Glutamatergic neuron (in vitro differentiated cells): ENCODE measurements around the gene ITPA. TPM values are rescaled to one million over a fixed set of nuclear protein-coding genes. Genes with fewer than 3 reads are reported as not detected.

Source experiments
- DNase-seq: peaks from one replicate; pipeline ENCODE4 v3.0.0; 2022
- H3K27ac Mint-ChIP-seq: one replicate; pipeline ENCODE4 v1.8.0; 2020; ENCODE audit warnings: mild to moderate bottlenecking, mixed read lengths, inconsistent platforms; ENCODE audit not compliant: unreplicated experiment
- H3K27me3 Mint-ChIP-seq: one replicate; pipeline ENCODE4 v1.8.0; 2020; ENCODE audit warnings: mild to moderate bottlenecking, moderate library complexity, mixed read lengths, inconsistent platforms; ENCODE audit not compliant: unreplicated experiment
- H3K36me3 Mint-ChIP-seq: one replicate; pipeline ENCODE4 v1.8.0; 2020; ENCODE audit warnings: mild to moderate bottlenecking, mixed read lengths, inconsistent platforms; ENCODE audit not compliant: unreplicated experiment
- H3K4me1 Mint-ChIP-seq: one replicate; pipeline ENCODE4 v1.8.0; 2020; ENCODE audit warnings: mild to moderate bottlenecking, low read depth, mixed read lengths, inconsistent platforms; ENCODE audit not compliant: unreplicated experiment
- H3K4me3 Mint-ChIP-seq: one replicate; pipeline ENCODE4 v1.8.0; 2020; ENCODE audit warnings: mild to moderate bottlenecking, mixed read lengths, inconsistent platforms; ENCODE audit not compliant: unreplicated experiment
- H3K9me3 Mint-ChIP-seq: one replicate; pipeline ENCODE4 v1.8.0; 2020; ENCODE audit warnings: mild to moderate bottlenecking, moderate library complexity, mixed read lengths, inconsistent platforms; ENCODE audit not compliant: unreplicated experiment
- CTCF ChIP-seq: fragments of 200-600 bp; sonication (generic); IDR thresholded peaks from one replicate; pipeline ENCODE4 v1.5.0; 2021; ENCODE audit not compliant: partially characterized antibody, unreplicated experiment
- total RNA-seq: library from RNA; stranded (reverse); fragmentation: NEBNext Ultra II Directional; extraction: Animal tissue kit (Norgen Biotek cat#: 25700); gene quantifications from one replicate; pipeline ENCODE4 v1.2.1, GENCODE V29; 2021; ENCODE audit not compliant: unreplicated experiment

Gene ITPA
- total RNA-seq, 1 donor from 2014 or later, result 72.1 TPM

GRCh38 chr20:3229158-3229557 is 19.9 kb downstream of the ITPA start:
- DNase-seq, result no peak
- TF ChIP-seq CTCF, result no peak
- Mint-ChIP-seq H3K27me3 (peaks cover 2% of the 10 kb centered on the region), H3K36me3 (no peaks in the 10 kb centered on the region), H3K4me1 (no peaks in the 10 kb centered on the region), H3K27ac (no peak overlapping the region), H3K9me3 (peaks cover 8% of the 10 kb centered on the region), H3K4me3 (no peak overlapping the region)

GRCh38 chr20:3229798-3230197 is 20.5 kb downstream of the ITPA start:
- Mint-ChIP-seq H3K4me1 (no peaks in the 10 kb centered on the region), H3K36me3 (no peaks in the 10 kb centered on the region), H3K27ac (no peak overlapping the region), H3K9me3 (peaks cover 8% of the 10 kb centered on the region), H3K27me3 (peaks cover 2% of the 10 kb centered on the region), H3K4me3 (no peak overlapping the region)
- no peak for DNase-seq
- TF ChIP-seq CTCF, result no peak

- no peak for DNase-seq
- peaks cover 2% of the 10 kb centered on the region for H3K27me3 Mint-ChIP-seq
- no peaks in the 10 kb centered on the region for H3K36me3 Mint-ChIP-seq
- H3K4me3 Mint-ChIP-seq, result no peak overlapping the region
- no peak overlapping the region for H3K27ac Mint-ChIP-seq
- peaks cover 8% of the 10 kb centered on the region for H3K4me1 Mint-ChIP-seq
- TF ChIP-seq CTCF, result no peak
- peaks cover 10% of the 10 kb centered on the region for H3K9me3 Mint-ChIP-seq
Observed at GRCh38 chr20:3231116-3231515, 21.8 kb downstream of the ITPA start.

GRCh38 chr20:3231889-3232588 is 22.7 kb downstream of the ITPA start:
- no peak for DNase-seq
- Mint-ChIP-seq H3K27me3 (peaks cover 3% of the 10 kb centered on the region), H3K4me1 (peaks cover 14% of the 10 kb centered on the region), H3K9me3 (peaks cover 5% of the 10 kb centered on the region), H3K27ac (no peak overlapping the region), H3K36me3 (no peaks in the 10 kb centered on the region), H3K4me3 (no peak overlapping the region)
- no peak for TF ChIP-seq CTCF

- Mint-ChIP-seq H3K27me3 (peaks cover 4% of the 10 kb centered on the region), H3K4me3 (no peak overlapping the region)
Observed at GRCh38 chr20:3233131-3233990, 24.1 kb downstream of the ITPA start.

More at GRCh38 chr20:3233131-3233990, 24.1 kb downstream of the ITPA start:
- no peak overlapping the region for H3K27ac Mint-ChIP-seq
- peaks cover 18% of the 10 kb centered on the region for H3K4me1 Mint-ChIP-seq
- DNase-seq, result no peak
- no peak for TF ChIP-seq CTCF
- no peaks in the 10 kb centered on the region for H3K36me3 Mint-ChIP-seq
- peaks cover 2% of the 10 kb centered on the region for H3K9me3 Mint-ChIP-seq
